HUES48 (cell line): ENCODE results near the gene TNRC6C.

ENCODE experiments used
- H3K27ac ChIP-seq: one replicate; pipeline ENCODE4 v1.7.0; 2013; ENCODE audit warnings: low read depth, low read length, inconsistent platforms
- H3K27me3 ChIP-seq: 2 replicates; pipeline ENCODE4 v1.6.1; 2013; ENCODE audit warnings: mild to moderate bottlenecking, low read length; ENCODE audit not compliant: control insufficient read depth, insufficient read depth
- H3K36me3 ChIP-seq: 2 replicates; pipeline ENCODE4 v1.6.1; 2013; ENCODE audit warnings: low read length; ENCODE audit not compliant: control insufficient read depth, insufficient read depth
- H3K4me1 ChIP-seq: 2 replicates; pipeline ENCODE4 v1.6.1; 2013; ENCODE audit warnings: mild to moderate bottlenecking, low read length; ENCODE audit not compliant: control insufficient read depth, insufficient read depth
- H3K4me3 ChIP-seq: 2 replicates; pipeline ENCODE4 v1.5.1; 2013; ENCODE audit warnings: mild to moderate bottlenecking, low read depth, low read length
- H3K9ac ChIP-seq: 2 replicates; pipeline ENCODE4 v1.6.1; 2013; ENCODE audit warnings: mild to moderate bottlenecking, low read depth, low read length, moderate library complexity
- H3K9me3 ChIP-seq: 2 replicates; pipeline ENCODE4 v1.6.1; 2013; ENCODE audit warnings: low read length; ENCODE audit not compliant: control insufficient read depth, insufficient read depth

Gene TNRC6C

DNA sequence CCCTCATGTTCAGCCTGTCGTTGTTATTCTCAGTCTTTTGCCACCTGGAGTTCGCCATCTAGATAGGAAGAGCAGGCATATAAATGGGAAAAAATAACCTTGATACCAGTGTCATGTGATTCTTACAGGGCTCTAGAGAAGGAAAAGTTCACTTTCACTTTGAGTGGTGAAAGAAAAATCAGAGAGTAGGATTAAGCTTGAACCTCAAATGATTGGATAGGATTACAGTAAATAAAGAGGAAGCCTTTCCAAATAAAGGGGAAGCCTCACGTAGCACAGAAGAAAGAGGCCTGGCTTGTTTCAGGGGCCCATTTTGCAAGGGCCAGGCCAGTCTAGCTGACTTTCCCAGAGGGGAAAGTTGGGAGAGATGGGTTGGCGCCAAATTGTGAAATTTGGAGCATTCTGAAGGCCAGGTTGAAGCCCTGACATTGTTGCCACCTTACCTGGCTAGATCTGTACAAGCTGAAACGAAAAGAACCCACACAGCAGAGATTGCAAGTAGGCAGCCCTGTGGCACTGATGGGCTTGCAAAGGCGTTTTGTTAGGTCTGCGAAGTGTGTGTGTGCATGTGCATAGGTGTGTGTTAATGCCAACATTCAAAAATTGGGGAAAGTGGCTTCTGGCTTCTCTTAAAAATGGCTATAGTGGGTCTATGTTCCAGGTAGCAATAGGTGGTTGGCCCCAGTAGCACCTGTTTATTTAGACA lies 131.2 kb downstream of the TNRC6C start:
- Histone ChIP-seq H3K9me3 (no peaks in the 10 kb centered on the region), H3K9ac (no peak overlapping the region), H3K4me3 (no peak overlapping the region), H3K4me1 (no peaks in the 10 kb centered on the region), H3K27me3 (no peaks in the 10 kb centered on the region), H3K27ac (no peak overlapping the region), H3K36me3 (peaks cover 80% of the 10 kb centered on the region)

GRCh38 chr17:78092794-78093324 lies 134.4 kb downstream of the TNRC6C start:
- peaks cover 87% of the 10 kb centered on the region for H3K36me3 ChIP-seq
- H3K4me3 ChIP-seq = no peak overlapping the region
- no peaks in the 10 kb centered on the region for H3K4me1 ChIP-seq

DNA sequence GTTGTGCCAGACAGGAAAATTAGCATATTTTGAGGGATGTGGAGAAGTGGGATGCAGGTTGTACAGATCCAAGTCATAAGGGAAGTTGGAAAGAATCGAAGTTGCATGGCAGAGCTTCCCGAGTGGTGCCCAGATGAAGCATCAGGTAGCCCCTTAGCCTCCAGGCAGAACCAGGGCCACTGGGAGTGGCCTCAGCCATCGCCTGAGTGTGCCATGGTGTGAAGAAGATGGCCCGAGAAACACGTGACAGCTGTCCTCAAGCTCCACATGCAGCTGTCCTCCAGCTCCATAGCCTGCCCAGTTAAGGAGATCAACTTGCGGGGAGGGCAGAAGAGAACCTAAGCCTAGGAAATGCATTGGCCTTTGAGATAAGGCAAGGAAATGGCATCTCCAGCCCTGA lies 136.5 kb downstream of the TNRC6C start:
- no peaks in the 10 kb centered on the region; the same call in 1 of the 2 replicates for H3K9me3 ChIP-seq
- H3K9ac ChIP-seq = no peak overlapping the region
- H3K27ac ChIP-seq = no peak overlapping the region
- H3K4me1 ChIP-seq = no peaks in the 10 kb centered on the region
- no peaks in the 10 kb centered on the region for H3K27me3 ChIP-seq
- H3K36me3 ChIP-seq = peaks cover 91% of the 10 kb centered on the region
- H3K4me3 ChIP-seq = no peak overlapping the region

More at GRCh38 chr17:78092794-78093324, 134.4 kb downstream of the TNRC6C start:
- Histone ChIP-seq H3K27me3 (no peaks in the 10 kb centered on the region), H3K9me3 (no peaks in the 10 kb centered on the region), H3K27ac (no peak overlapping the region), H3K9ac (no peak overlapping the region)

GRCh38 chr17:78096093-78096492 lies 137.6 kb downstream of the TNRC6C start:
- H3K4me3 ChIP-seq = no peak overlapping the region
- no peaks in the 10 kb centered on the region for H3K27me3 ChIP-seq
- peaks cover 86% of the 10 kb centered on the region for H3K36me3 ChIP-seq
- no peak overlapping the region for H3K9ac ChIP-seq
- peaks cover 6% of the 10 kb centered on the region for H3K9me3 ChIP-seq
- no peak overlapping the region for H3K27ac ChIP-seq
- H3K4me1 ChIP-seq = no peaks in the 10 kb centered on the region

- Histone ChIP-seq H3K9me3 (peaks cover 9% of the 10 kb centered on the region), H3K4me1 (no peaks in the 10 kb centered on the region), H3K9ac (no peak overlapping the region), H3K27me3 (no peaks in the 10 kb centered on the region), H3K36me3 (peaks cover 70% of the 10 kb centered on the region), H3K4me3 (no peak overlapping the region), H3K27ac (no peak overlapping the region)
Measured at GRCh38 chr17:78101112-78101511, 142.6 kb downstream of the TNRC6C start.

DNA sequence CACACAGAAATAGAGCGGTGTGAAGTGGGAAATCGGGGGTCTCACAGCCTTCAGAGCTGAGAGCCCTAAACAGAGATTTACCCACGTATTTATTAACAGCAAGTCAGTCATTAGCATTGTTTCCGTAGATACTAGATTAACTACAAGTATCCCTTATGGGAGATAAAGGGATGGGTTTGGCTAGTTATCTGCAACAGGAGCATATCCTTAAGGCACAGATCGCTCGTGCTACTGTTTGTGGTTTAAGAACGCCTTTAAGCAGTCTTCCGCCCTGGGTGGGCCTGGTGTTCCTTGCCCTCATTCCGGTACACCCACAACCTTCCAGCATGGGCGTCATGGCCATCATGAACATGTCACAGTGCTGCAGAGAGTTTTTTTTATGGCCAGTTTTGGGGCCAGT lies 143.0 kb downstream of the TNRC6C start:
- Histone ChIP-seq H3K4me1 (no peaks in the 10 kb centered on the region), H3K4me3 (no peak overlapping the region), H3K36me3 (peaks cover 66% of the 10 kb centered on the region)

GRCh38 chr17:78103311-78103710 lies 144.8 kb downstream of the TNRC6C start:
- Histone ChIP-seq H3K27me3 (no peaks in the 10 kb centered on the region), H3K36me3 (peaks cover 54% of the 10 kb centered on the region), H3K9ac (no peak overlapping the region), H3K9me3 (peaks cover 9% of the 10 kb centered on the region), H3K27ac (no peak overlapping the region), H3K4me1 (no peaks in the 10 kb centered on the region), H3K4me3 (no peak overlapping the region)

More for the DNA sequence above, 143.0 kb downstream of the TNRC6C start:
- peaks cover 9% of the 10 kb centered on the region for H3K9me3 ChIP-seq
- H3K27ac ChIP-seq = no peak overlapping the region
- H3K27me3 ChIP-seq = no peaks in the 10 kb centered on the region
- no peak overlapping the region for H3K9ac ChIP-seq

GRCh38 chr17:78104540-78104941 lies 146.0 kb downstream of the TNRC6C start:
- no peak overlapping the region for H3K27ac ChIP-seq
- H3K9me3 ChIP-seq = peaks cover 9% of the 10 kb centered on the region
- H3K4me1 ChIP-seq = no peaks in the 10 kb centered on the region
- H3K36me3 ChIP-seq = peaks cover 44% of the 10 kb centered on the region
- H3K4me3 ChIP-seq = no peak overlapping the region
- no peaks in the 10 kb centered on the region for H3K27me3 ChIP-seq
- H3K9ac ChIP-seq = no peak overlapping the region

GRCh38 chr17:78105101-78105500 lies 146.6 kb downstream of the TNRC6C start:
- no peaks in the 10 kb centered on the region for H3K27me3 ChIP-seq
- H3K4me1 ChIP-seq = no peaks in the 10 kb centered on the region
- peaks cover 9% of the 10 kb centered on the region for H3K9me3 ChIP-seq
- H3K36me3 ChIP-seq = peaks cover 39% of the 10 kb centered on the region
- no peak overlapping the region for H3K4me3 ChIP-seq
- H3K9ac ChIP-seq = no peak overlapping the region
- H3K27ac ChIP-seq = no peak overlapping the region

GRCh38 chr17:78105551-78105950 lies 147.0 kb downstream of the TNRC6C start:
- Histone ChIP-seq H3K9ac (no peak overlapping the region), H3K4me1 (no peaks in the 10 kb centered on the region), H3K36me3 (peaks cover 35% of the 10 kb centered on the region), H3K27ac (no peak overlapping the region), H3K27me3 (no peaks in the 10 kb centered on the region), H3K9me3 (peaks cover 6% of the 10 kb centered on the region; the same call in 1 of the 2 replicates), H3K4me3 (no peak overlapping the region)

DNA sequence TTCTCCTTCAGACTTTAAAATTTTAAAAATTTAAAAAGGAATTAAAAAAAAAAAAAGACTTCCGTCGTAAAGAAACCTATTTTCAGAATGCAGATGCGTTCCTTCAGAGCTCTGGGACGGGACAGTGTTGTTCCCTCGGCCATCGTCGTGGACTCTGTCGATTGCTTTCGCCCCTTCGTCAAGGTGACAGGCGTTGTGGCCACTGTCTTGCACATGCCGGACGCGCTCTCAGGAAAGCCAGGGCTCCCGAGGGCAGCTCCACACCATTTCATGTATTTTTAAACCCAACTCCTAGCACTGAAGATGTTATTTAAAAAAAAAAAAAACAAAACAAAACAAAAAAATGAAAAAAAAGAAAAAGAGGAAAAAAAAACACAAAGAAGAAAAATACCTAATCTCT lies 147.7 kb downstream of the TNRC6C start:
- Histone ChIP-seq H3K27me3 (no peaks in the 10 kb centered on the region), H3K4me1 (no peaks in the 10 kb centered on the region), H3K4me3 (no peak overlapping the region), H3K9ac (no peak overlapping the region), H3K36me3 (peaks cover 35% of the 10 kb centered on the region), H3K9me3 (peaks cover 2% of the 10 kb centered on the region; the same call in 1 of the 2 replicates), H3K27ac (no peak overlapping the region)
